Transverse colon (tissue), 3 donors: ENCODE data around the gene LAMTOR1.

Experiments
- EP300 ChIP-seq: sonication (generic); formaldehyde crosslinking; IDR thresholded peaks from one replicate; pipeline ENCODE4 v1.6.1; 2017; ENCODE audit warnings: antibody characterized with exemption, low read depth
- POLR2A ChIP-seq: fragments of 450-650 bp; IDR thresholded peaks from one replicate; pipeline ENCODE4 v1.6.1; 2016; ENCODE audit warnings: antibody characterized with exemption, mild to moderate bottlenecking, moderate library complexity
- POLR2AphosphoS5 ChIP-seq, 3 donors: sonication (generic); formaldehyde crosslinking; IDR thresholded peaks; one replicate each; pipeline ENCODE4 v1.6.1; 2016; ENCODE audit warnings: antibody characterized with exemption in 3 of 3

- TF ChIP-seq POLR2AphosphoS5 (IDR thresholded peaks at IDR 0.05) (no peak), EP300 (no peak), POLR2A (no peak)
Measured at GRCh38 chr11:72139500-72139899, 36.4 kb upstream of the LAMTOR1 start.
